Immature natural killer cell (primary cell): ENCODE measurements around the gene LITAFD. TPM values are rescaled to one million over a fixed set of nuclear protein-coding genes. Genes with fewer than 3 reads are reported as not detected.
A peak's percentile ranks its signal among the peaks of the same experiment; 100 is the strongest.

Source experiments
- DNase-seq, 3 donors: peaks; one replicate each; pipeline ENCODE4 v3.0.0; 2022; ENCODE audit warnings: mixed read lengths in 1 of 3
- H3K27ac Mint-ChIP-seq, 6 donors: one replicate each; pipeline ENCODE4 v1.8.0; 2020; ENCODE audit warnings: mixed read lengths in 6 of 6, mild to moderate bottlenecking in 5 of 6, inconsistent platforms in 4 of 6, moderate library complexity in 3 of 6
- H3K27me3 Mint-ChIP-seq, 3 donors: one replicate each; pipeline ENCODE4 v1.8.0; 2020 to 2021; ENCODE audit warnings: low read depth in 3 of 3, mild to moderate bottlenecking in 3 of 3, mixed read lengths in 3 of 3, moderate library complexity in 3 of 3, inconsistent platforms in 1 of 3
- H3K36me3 Mint-ChIP-seq, 3 donors: one replicate each; pipeline ENCODE4 v1.8.0; 2020; ENCODE audit warnings: mixed read lengths in 3 of 3, inconsistent platforms in 2 of 3, mild to moderate bottlenecking in 2 of 3
- H3K4me1 Mint-ChIP-seq, 2 donors: one replicate each; pipeline ENCODE4 v1.8.0; 2020; ENCODE audit warnings: inconsistent platforms in 2 of 2, mild to moderate bottlenecking in 2 of 2, mixed read lengths in 2 of 2, moderate library complexity in 1 of 2
- H3K4me3 Mint-ChIP-seq, 5 donors: one replicate each; pipeline ENCODE4 v1.8.0; 2020; ENCODE audit warnings: mild to moderate bottlenecking in 5 of 5, mixed read lengths in 5 of 5, inconsistent platforms in 3 of 5, moderate library complexity in 3 of 5
- H3K9me3 Mint-ChIP-seq, 6 donors: one replicate each; pipeline ENCODE4 v1.8.0; 2020; ENCODE audit warnings: mild to moderate bottlenecking in 6 of 6, mixed read lengths in 6 of 6, inconsistent platforms in 4 of 6, moderate library complexity in 3 of 6
- polyA plus RNA-seq, 3 donors: library from polyadenylated mRNA; unstranded; fragments of 300-500 nt; fragmentation: Illumina TruSeq; gene quantifications; one replicate each; pipeline ENCODE4 v1.2.3, GENCODE V29; 2021

The LITAFD gene
- polyA plus RNA-seq, 3 donors from 2014 or later = not detected

DNA sequence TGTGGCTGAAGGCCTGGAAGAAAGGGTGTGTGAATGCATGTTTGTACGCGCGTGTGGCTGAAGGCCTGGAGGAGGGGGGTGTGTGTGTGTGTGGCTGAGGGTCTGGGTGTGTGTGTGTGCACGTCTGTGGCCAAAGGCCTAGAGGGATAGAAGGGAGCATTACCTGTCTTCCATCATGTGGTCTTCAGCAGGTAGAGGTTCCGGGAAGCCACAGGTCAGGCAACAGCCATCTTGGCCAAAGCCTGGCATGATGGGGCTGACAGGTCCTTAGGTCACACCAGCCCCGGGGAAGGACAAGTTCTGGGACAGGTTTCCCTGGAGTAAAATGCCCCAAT is 5.2 kb downstream of the LITAFD start:
- DNase-seq = no peak
- Mint-ChIP-seq H3K9me3 (no peaks in the 10 kb centered on the region), H3K36me3 (peaks cover 3 to 13% (median 4%) of the 10 kb centered on the region in 3 donors), H3K27ac (peak overlapping the region in 3 of 6 donors; percentile 36 to 68 (median 44)), H3K4me1 (peaks cover 9 to 13% of the 10 kb centered on the region in 2 donors), H3K4me3 (no peak overlapping the region), H3K27me3 (peaks cover 6 to 14% (median 8%) of the 10 kb centered on the region in 3 donors)

DNA sequence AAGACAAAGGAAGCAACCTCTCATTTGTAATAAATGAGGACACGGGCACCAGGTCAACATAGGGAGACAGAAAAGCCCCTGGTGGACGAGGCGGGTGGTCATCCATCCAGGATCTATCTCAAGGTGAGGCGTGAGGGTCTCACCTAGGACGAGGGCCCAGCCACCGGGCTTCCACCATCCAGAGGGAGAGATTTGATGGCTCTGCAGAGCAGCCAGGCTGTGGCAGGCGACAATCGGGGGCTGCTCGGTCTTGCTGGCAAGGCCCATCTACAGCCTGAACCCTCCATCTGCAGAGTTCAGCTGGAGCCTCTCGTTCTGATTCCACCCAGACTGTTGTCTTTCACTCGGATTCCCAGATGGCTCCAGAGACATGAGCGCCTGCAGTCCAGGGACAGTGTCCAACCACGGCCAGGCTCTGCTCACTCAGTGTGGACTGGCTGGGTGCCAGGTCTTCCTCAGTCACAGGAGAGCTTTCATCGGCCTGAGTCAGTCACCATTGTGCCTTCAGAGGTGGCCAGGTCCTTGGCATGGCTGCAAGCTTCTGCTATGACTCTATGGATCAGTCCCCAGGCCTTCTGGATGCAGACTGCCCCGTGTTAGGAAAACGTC is 5.9 kb downstream of the LITAFD start:
- DNase-seq = no peak
- Mint-ChIP-seq H3K4me1 (peaks cover 9 to 13% of the 10 kb centered on the region in 2 donors), H3K27me3 (peaks cover 6 to 14% (median 8%) of the 10 kb centered on the region in 3 donors), H3K36me3 (peaks cover 5 to 20% (median 9%) of the 10 kb centered on the region in 3 donors), H3K27ac (no peak overlapping the region), H3K4me3 (no peak overlapping the region), H3K9me3 (no peaks in the 10 kb centered on the region)

DNA sequence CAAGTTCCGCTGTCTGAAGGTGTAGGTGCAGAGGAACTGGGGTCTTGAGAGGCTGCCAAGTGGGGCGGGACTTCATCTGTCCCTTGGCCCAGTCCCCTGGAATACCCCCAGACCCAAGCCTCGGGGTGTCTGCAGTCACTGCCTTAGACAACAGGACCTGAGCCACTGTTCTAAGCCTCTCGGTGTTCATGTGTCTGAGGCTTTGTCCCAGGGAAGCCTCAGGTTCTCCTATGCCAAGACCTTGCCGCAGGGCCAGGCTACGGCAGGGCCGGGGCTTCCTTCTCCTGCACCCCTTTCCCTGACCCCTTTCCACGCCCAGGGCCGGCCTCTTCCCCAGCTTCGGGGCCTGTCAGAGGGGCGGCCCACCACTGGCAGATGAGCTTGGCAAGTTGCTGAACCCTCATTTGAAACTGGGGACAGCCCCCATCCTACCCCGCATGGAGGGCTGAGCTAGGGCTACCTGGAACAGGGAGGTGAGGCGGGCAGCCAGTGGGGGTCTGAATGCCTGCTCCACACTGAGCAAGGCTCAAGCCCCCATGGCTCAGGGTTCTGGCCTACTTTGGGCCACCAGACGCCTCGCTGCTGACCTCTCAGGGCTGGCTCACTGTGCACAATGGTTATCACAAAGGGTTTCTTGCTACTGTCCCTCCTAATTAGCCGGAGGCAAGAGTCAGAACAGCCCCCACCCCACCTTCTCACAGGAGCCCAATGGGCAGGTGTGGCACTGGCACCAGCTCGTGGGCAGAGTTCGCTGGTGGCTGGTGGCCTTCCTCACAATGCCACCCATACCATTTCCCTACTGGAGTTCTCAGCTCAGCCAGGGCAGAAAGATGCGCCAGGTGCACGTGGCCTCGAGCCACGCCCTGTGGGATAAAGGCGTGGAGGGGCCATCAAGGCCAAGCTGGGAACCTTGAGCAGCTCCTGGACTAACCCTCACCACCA is 7.1 kb downstream of the LITAFD start:
- Mint-ChIP-seq H3K27me3 (peaks cover 4 to 14% (median 6%) of the 10 kb centered on the region in 3 donors), H3K4me3 (no peak overlapping the region), H3K36me3 (peaks cover 12 to 30% (median 16%) of the 10 kb centered on the region in 3 donors), H3K27ac (no peak overlapping the region), H3K4me1 (peaks cover 9 to 13% of the 10 kb centered on the region in 2 donors), H3K9me3 (no peaks in the 10 kb centered on the region)
- DNase-seq = no peak

DNA sequence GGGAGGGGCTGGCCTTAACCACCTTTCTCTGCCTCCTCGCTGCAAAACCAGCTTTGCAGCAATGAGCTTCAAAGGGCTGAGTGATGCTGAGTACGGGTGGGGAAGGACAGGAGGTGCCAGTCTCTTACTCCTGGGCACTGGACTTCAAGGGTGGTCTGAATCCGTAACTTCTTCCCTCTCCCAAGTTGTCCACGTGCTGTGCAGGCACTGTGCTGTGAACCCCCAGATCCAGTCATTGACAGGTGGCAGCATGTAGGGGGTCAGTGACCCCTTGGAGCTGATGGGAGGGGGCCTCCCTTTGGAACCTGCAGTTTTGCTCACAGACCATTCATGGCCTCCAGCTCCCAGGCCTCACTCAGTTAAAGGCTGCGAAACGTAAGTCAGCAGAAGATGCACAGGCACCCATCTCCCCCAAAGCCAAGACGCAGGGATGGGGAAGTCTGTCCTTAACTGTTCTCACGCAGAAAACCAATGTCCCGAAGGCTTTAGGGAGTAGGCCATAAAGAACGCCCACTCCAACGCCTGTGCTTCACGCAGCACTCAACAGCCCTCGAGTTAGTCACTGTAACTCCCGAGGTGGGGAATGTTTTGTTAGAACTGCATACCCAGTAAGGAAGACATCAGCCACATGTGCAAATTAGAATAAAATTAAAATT is 7.9 kb downstream of the LITAFD start:
- H3K36me3 Mint-ChIP-seq = peaks cover 12 to 38% (median 21%) of the 10 kb centered on the region in 3 donors
- DNase-seq = no peak
- no peak overlapping the region for H3K4me3 Mint-ChIP-seq
- peaks cover 4 to 14% (median 6%) of the 10 kb centered on the region in 3 donors for H3K27me3 Mint-ChIP-seq
- peaks cover 9 to 13% of the 10 kb centered on the region in 2 donors for H3K4me1 Mint-ChIP-seq
- no peak overlapping the region for H3K27ac Mint-ChIP-seq
- no peaks in the 10 kb centered on the region for H3K9me3 Mint-ChIP-seq

DNA sequence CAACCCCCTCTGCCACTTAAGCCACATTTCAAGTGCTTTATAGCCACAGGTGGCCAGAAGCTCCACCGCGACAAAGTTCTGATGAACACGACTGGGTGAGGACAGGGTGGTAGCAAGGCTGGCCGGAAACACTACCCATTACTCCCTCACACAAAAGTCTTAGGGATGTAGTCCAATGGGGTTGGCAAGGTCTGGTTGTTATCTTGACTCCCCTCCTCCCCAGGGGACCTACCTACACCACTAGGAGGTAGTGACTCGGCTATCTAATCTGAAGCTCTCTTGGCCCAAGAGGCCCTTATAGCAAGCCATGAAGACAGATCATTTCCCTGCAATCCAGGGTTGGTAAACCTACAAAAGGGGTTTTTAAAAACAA is 8.4 kb downstream of the LITAFD start:
- no peak for DNase-seq

DNA sequence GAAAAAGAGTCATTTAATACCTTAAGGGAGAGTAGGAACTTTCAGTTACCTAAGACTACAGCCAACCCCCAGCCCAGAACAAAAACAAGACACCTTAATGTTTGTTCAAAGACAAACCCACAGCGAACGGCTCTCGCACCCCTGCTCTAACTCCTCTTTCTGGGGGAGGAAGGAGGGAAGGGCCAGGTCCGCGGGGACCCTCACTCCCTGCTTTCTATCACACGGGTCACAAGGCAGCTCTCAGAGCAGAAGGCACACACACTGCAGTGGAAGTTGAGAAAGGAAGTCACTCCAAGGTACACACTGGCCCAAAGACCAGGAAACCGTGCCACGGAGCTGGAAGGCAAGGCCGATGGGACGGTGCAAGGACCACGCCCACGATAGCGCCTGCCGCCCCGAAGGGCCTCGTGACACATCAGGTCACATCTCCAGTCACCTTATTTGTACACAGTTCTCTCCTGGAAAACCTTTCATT is 10.0 kb downstream of the LITAFD start:
- no peak overlapping the region for H3K4me3 Mint-ChIP-seq
- DNase-seq = no peak
- H3K4me1 Mint-ChIP-seq = peaks cover 0 to 6% of the 10 kb centered on the region in 2 donors
- peak overlapping the region in 5 of 6 donors; percentile 11 to 69 (median 26) for H3K27ac Mint-ChIP-seq
- peaks cover 2 to 8% (median 6%) of the 10 kb centered on the region in 3 donors for H3K27me3 Mint-ChIP-seq
- H3K36me3 Mint-ChIP-seq = peaks cover 17 to 51% (median 31%) of the 10 kb centered on the region in 3 donors
- no peaks in the 10 kb centered on the region for H3K9me3 Mint-ChIP-seq

More for the DNA sequence above, 8.4 kb downstream of the LITAFD start:
- Mint-ChIP-seq H3K9me3 (no peaks in the 10 kb centered on the region), H3K36me3 (peaks cover 16 to 43% (median 26%) of the 10 kb centered on the region in 3 donors), H3K27me3 (peaks cover 2 to 11% (median 6%) of the 10 kb centered on the region in 3 donors), H3K27ac (peak overlapping the region in 3 of 6 donors; percentile 1 to 66 (median 20)), H3K4me3 (no peak overlapping the region), H3K4me1 (peaks cover 7 to 11% of the 10 kb centered on the region in 2 donors)

DNA sequence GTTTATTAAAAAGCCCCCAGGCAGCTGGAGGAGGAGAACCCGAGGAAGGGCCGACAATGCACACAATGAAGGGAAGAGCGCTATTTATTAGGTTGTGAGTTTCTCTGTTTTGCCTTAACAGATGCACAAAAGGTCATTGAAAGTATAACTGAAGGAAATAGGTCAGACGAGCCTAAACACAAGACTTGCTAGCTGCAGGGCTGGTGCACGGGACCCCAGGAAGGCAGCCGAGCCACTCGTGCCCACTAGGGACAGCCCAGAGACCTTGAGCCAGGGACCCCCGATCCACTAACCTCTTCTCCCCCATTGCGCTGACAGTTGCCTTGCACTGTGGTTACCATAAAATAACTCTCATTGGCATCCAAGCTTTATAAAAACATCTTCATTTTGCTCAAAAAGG is 11.3 kb downstream of the LITAFD start:
- Mint-ChIP-seq H3K27ac (no peak overlapping the region), H3K9me3 (no peaks in the 10 kb centered on the region), H3K36me3 (peaks cover 14 to 60% (median 33%) of the 10 kb centered on the region in 3 donors), H3K27me3 (peaks cover 2 to 6% (median 5%) of the 10 kb centered on the region in 3 donors), H3K4me1 (peaks cover 0 to 6% of the 10 kb centered on the region in 2 donors), H3K4me3 (no peak overlapping the region)
- DNase-seq = no peak

DNA sequence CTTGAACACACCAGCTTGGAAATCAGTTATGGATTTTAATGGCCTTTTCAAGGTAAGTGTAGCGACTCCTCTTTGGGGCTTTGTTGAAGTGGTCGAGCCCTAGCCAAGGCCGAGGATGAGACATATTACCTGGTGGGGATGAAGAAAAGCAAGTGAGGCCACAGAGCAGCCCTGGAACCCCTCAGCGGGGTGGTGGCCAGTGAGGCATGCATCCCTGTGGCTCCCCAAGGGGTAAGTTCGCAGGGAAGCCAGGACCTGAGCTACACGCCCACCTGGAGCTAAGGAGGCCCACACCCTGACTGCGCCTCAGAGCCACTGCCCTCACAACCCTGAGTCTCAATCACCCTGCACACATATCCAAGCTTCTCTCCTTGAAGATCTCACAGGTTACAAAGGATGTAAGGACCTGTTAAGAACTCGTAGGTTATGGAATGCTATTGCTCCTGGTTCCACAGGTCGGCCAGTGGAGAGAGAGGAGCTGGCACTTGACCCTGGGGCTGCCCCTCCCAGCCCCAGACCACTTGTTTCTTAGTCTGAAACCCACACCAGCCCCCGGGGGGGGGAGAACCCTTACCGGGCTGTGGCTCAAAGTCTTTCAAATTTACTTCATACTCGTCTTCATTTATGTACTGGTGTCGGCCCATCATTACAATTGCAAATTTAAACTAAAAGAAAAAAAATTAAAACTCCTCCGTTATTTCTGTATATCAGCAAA is 12.0 kb downstream of the LITAFD start:
- Mint-ChIP-seq H3K4me3 (no peak overlapping the region), H3K36me3 (peaks cover 14 to 64% (median 33%) of the 10 kb centered on the region in 3 donors)
- DNase-seq = no peak

DNA sequence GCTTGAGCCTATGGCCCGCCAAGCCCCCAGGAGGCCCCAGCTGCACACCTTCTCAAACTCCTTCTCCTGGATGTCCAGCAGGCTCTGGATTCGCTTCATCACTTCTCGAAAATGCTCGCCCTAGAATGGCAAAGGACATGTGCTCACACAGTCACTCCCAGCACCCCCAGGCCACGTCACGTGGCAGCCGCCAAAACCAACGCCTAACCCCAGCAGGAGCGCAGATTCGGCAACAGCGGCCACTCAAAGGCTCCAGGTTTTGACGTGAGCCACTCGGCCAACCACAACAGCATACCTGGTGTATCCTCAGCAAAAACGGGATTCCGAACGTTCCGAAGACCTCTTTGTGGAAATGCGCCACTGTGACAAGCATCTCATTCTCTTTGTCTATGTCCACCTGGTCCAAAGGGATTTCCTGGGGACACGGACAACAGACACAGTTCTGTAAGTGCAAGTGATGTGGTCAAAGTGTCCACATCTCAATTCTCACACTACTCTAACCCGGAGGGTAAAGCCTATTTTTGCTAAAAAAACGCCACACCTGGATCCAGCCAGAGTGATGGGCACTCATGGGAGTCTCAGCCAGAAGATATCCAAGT is 12.7 kb downstream of the LITAFD start:
- peaks cover 0 to 6% (median 5%) of the 10 kb centered on the region in 3 donors for H3K27me3 Mint-ChIP-seq
- H3K4me1 Mint-ChIP-seq = peaks cover 0 to 6% of the 10 kb centered on the region in 2 donors
- H3K27ac Mint-ChIP-seq = peak overlapping the region in 4 of 6 donors; percentile 6 to 29 (median 20)
- no peak overlapping the region for H3K4me3 Mint-ChIP-seq
- H3K36me3 Mint-ChIP-seq = peaks cover 14 to 72% (median 38%) of the 10 kb centered on the region in 3 donors
- H3K9me3 Mint-ChIP-seq = no peaks in the 10 kb centered on the region
- DNase-seq = no peak

More for the DNA sequence above, 12.0 kb downstream of the LITAFD start:
- Mint-ChIP-seq H3K27me3 (peaks cover 2 to 6% (median 5%) of the 10 kb centered on the region in 3 donors), H3K27ac (peak overlapping the region in 1 of 6 donors; percentile 29), H3K4me1 (peaks cover 0 to 6% of the 10 kb centered on the region in 2 donors), H3K9me3 (no peaks in the 10 kb centered on the region)

DNA sequence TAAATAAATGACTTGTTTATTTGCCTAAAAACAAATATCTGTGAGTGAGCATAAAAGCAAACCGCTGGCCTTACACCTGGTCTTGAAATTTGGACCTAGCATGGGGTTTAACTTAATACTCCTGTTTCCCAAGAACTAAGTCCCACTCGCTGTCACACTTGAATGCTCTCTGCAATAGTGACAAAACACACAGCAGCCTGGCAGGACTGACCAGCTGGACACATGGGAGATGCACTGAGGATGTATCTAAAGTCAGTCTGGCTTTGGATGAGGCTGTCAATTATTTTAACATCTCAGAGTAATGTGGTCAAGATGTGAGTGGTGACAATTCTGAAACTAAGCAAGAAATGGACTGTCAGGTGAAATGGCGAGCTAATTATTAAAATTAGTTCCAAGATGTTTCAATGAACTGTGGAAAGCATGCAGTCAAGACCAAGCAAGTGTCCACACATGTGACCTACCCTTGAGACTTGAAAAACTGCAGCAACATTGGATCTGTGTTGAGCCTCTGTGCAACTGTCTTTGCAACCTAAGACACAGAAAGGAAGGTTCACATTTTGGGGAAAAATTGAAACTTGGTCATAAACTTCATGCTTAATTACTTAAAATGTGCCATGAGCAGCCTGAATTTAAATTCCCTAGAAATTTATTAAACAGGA is 16.6 kb downstream of the LITAFD start:
- Mint-ChIP-seq H3K27me3 (peaks cover 0 to 9% (median 0%) of the 10 kb centered on the region in 3 donors), H3K9me3 (no peaks in the 10 kb centered on the region), H3K36me3 (peaks cover 27 to 83% (median 42%) of the 10 kb centered on the region in 3 donors), H3K27ac (no peak overlapping the region), H3K4me1 (no peaks in the 10 kb centered on the region), H3K4me3 (no peak overlapping the region)
- DNase-seq = no peak

DNA sequence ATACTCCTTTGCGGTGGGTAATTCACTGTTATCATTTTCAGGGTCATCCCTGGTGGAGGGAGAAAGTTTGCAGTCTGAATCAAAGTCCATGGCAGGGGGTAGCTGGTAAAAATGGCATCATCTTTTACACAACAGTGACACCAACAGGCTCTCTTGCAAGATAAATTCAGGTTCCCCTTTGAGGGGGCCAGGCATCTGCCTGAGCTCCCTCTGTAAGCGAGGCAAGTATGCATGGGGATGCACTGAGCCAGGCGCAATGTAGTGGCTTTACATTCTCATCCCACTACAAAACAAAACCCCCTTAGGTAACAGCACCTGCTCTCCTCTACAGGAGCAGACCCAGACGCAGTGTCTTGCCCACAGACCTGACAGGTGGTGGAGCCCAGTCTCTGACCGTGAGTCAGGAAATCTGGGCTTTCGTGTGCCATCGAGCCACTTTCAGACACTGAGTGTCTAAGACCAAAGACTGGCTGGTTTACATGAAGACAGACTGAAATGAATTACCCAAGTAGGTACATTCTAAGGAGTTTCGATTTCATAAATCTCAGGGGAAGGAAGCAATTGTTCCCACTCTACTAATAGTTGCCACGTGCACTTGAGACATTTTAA is 17.7 kb downstream of the LITAFD start:
- Mint-ChIP-seq H3K36me3 (peaks cover 30 to 80% (median 41%) of the 10 kb centered on the region in 3 donors), H3K27ac (peak overlapping the region in 1 of 6 donors; percentile 25), H3K9me3 (no peaks in the 10 kb centered on the region), H3K4me1 (no peaks in the 10 kb centered on the region), H3K27me3 (peaks cover 0 to 9% (median 0%) of the 10 kb centered on the region in 3 donors), H3K4me3 (no peak overlapping the region)
- DNase-seq = no peak

DNA sequence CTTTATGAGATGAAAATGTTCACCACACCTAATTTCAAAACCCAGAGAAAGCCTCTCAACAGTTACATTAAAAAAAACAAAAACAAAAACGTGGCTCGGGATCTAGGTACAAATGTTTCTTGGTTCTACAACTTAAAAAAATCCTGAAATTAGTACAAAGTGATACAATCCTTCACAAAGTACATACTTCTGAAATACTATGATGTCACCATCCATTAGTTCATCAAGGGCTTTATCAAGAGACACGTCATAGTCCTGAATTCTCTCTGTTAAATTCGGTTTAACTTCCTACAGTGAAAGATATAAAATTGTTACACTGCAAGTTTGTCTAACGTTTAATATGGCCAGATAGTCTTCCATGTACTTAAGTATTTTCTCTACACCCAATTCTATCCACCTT is 18.2 kb downstream of the LITAFD start:
- Mint-ChIP-seq H3K36me3 (peaks cover 32 to 79% (median 42%) of the 10 kb centered on the region in 3 donors), H3K27ac (no peak overlapping the region), H3K27me3 (peaks cover 0 to 9% (median 0%) of the 10 kb centered on the region in 3 donors), H3K4me1 (no peaks in the 10 kb centered on the region), H3K9me3 (no peaks in the 10 kb centered on the region), H3K4me3 (no peak overlapping the region)
- no peak for DNase-seq
